K562 (cell line): ENCODE results near the gene RGS17.

Experiments used
- CBX1 ChIP-seq: sonication (generic); IDR thresholded peaks from 2 replicates; pipeline ENCODE4 v1.6.1; 2016; ENCODE audit warnings: antibody characterized with exemption, low read depth, mild to moderate bottlenecking
- CHCHD3 ChIP-seq: fragments of 250-450 bp; sonication (Bioruptor Pico); IDR thresholded peaks from 2 replicates; pipeline ENCODE4 v2.1.2; 2022; ENCODE audit warnings: mild to moderate bottlenecking
- CTCF ChIP-seq, 3 experiments: IDR thresholded peaks in 2 of 3; conservative IDR thresholded peaks in 1 of 3; 2 replicates each; pipeline ENCODE4 v1.5.1; 2011 to 2012; ENCODE audit warnings: low read length in 3 of 3, mild to moderate bottlenecking in 3 of 3, control low read depth in 2 of 3, improper control_type of control experiment in 1 of 3, inconsistent platforms in 1 of 3, low read depth in 1 of 3, mixed read lengths in 1 of 3, moderate library complexity in 1 of 3; ENCODE audit not compliant: insufficient read depth in 2 of 3
- E2F5 ChIP-seq: sonication (generic); formaldehyde crosslinking; IDR thresholded peaks from 2 replicates; pipeline ENCODE4 v1.8.0; 2022; ENCODE audit warnings: mild to moderate bottlenecking, missing genetic modification reagents
- ESRRA ChIP-seq: fragments of 450-650 bp; IDR thresholded peaks from 2 replicates; pipeline ENCODE4 v1.6.1; 2014; ENCODE audit warnings: low read depth, mild to moderate bottlenecking, moderate library complexity, borderline replicate concordance
- FOXK2 ChIP-seq, 2 experiments: fragments of 450-650 bp; IDR thresholded peaks in 1 of 2; conservative IDR thresholded peaks in 1 of 2; 2 replicates each; pipeline ENCODE4 v1.6.1; 2016; ENCODE audit warnings: low read depth in 2 of 2, mild to moderate bottlenecking in 1 of 2
- HDAC3 ChIP-seq: fragments of 450-650 bp; IDR thresholded peaks from 2 replicates; pipeline ENCODE4 v1.6.1; 2018; ENCODE audit warnings: borderline replicate concordance, mild to moderate bottlenecking, moderate library complexity; ENCODE audit not compliant: partially characterized antibody
- MXI1 ChIP-seq: IDR thresholded peaks from 2 replicates; pipeline ENCODE4 v1.6.1; 2011; ENCODE audit warnings: low read depth, mild to moderate bottlenecking, improper control_type of control experiment, low read length
- REST ChIP-seq, 2 experiments: fragments of 450-650 bp; formaldehyde crosslinking in 1 of 2; IDR thresholded peaks; 2 replicates each; pipeline versions ENCODE4 v1.4.0 to v1.6.1; 2014 to 2020; ENCODE audit warnings: mild to moderate bottlenecking in 2 of 2, borderline replicate concordance in 1 of 2, low read depth in 1 of 2
- RFX5 ChIP-seq: IDR thresholded peaks from 2 replicates; pipeline ENCODE4 v1.6.1; 2011; ENCODE audit warnings: low read depth, mild to moderate bottlenecking, improper control_type of control experiment, low read length
- USF1 ChIP-seq: sonication (generic); formaldehyde crosslinking; IDR thresholded peaks from 2 replicates; pipeline ENCODE4 v1.9.0; 2022; ENCODE audit warnings: mild to moderate bottlenecking, missing genetic modification reagents
- ZNF121 ChIP-seq: sonication (generic); formaldehyde crosslinking; conservative IDR thresholded peaks from 2 replicates; pipeline ENCODE4 v1.8.0; 2022; ENCODE audit warnings: missing genetic modification reagents
- ZNF280A ChIP-seq: fragments of 450-650 bp; IDR thresholded peaks from 2 replicates; pipeline ENCODE4 v1.6.1; 2018; ENCODE audit warnings: mild to moderate bottlenecking, low read depth; ENCODE audit not compliant: partially characterized antibody
- ZNF398 ChIP-seq: fragments of 250-450 bp; sonication (Bioruptor Pico); IDR thresholded peaks from 2 replicates; pipeline ENCODE4 v1.8.0; 2021; ENCODE audit warnings: moderate library complexity, mild to moderate bottlenecking, inconsistent platforms

- TF ChIP-seq CTCF (IDR thresholded peaks at IDR 0.05 in 2 of 3, conservative IDR thresholded peaks at IDR 0.05 in 1 of 3; ENCODE audit: insufficient read depth in 2 of 3, low read depth in 1 of 3, low read length in 3 of 3), result no peak
- TF ChIP-seq ESRRA, result no peak
- TF ChIP-seq CHCHD3 (CRISPR knock-in tag), result no peak
- no peak for TF ChIP-seq HDAC3
- TF ChIP-seq MXI1, result no peak
- TF ChIP-seq RFX5, result no peak
- TF ChIP-seq CBX1, result no peak
- TF ChIP-seq REST (IDR thresholded peaks at IDR 0.05; ENCODE audit: borderline replicate concordance), result no peak
- TF ChIP-seq REST (CRISPR knock-in tag; IDR thresholded peaks at IDR 0.05; ENCODE audit: low read depth), result no peak
- no peak for TF ChIP-seq FOXK2 (conservative IDR thresholded peaks at IDR 0.05 in 1 of 2, IDR thresholded peaks at IDR 0.05 in 1 of 2; ENCODE audit: low read depth in 2 of 2)
- no peak for TF ChIP-seq E2F5
- no peak for TF ChIP-seq ZNF121 (CRISPR knock-in tag)
- TF ChIP-seq ZNF280A, result no peak
- no peak for TF ChIP-seq USF1
- no peak for TF ChIP-seq ZNF398 (CRISPR knock-in tag)
Measured at GRCh38 chr6:153081914-153082313, 49.2 kb downstream of the RGS17 start.
